ENCODE measurements around the gene LTBP3.

- TF ChIP-seq CTCF (IDR thresholded peaks at IDR 0.05; ENCODE audit: extremely low read depth in 1 of 2, insufficient read depth in 1 of 2, low read depth in 1 of 2, low read length in 2 of 2) (no peak), EZH2 (IDR thresholded peaks at IDR 0.05; ENCODE audit: borderline replicate concordance, low read depth, low read length, severe bottlenecking) (no peak), POLR2AphosphoS5 (IDR thresholded peaks at IDR 0.05; ENCODE audit: insufficient read depth, low read depth, low read length) (peak; percentile 86), POLR2A (IDR thresholded peaks at IDR 0.05; ENCODE audit: low read depth, low read length) (peak; percentile 60), JUN (IDR thresholded peaks at IDR 0.05; ENCODE audit: borderline replicate concordance, insufficient read depth, insufficient read length, low read depth) (no peak), MYC (IDR thresholded peaks at IDR 0.05; ENCODE audit: low read depth, low read length) (no peak)
- TF ChIP-seq, protein P1, sequence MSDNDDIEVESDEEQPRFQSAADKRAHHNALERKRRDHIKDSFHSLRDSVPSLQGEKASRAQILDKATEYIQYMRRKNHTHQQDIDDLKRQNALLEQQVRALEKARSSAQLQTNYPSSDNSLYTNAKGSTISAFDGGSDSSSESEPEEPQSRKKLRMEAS (IDR thresholded peaks at IDR 0.05; ENCODE audit: insufficient read depth, insufficient read length): peak; percentile 26
These were observed 33.2 kb downstream of the LTBP3 start, which contains the start of gene SCYL1 for GRCh38 chr11:65524741-65525545.

Data from endothelial cell of umbilical vein (primary cell).